K562 (cell line): Measurements from ENCODE around the gene PHETA2. TPM values are rescaled to one million over a fixed set of nuclear protein-coding genes. Genes with fewer than 3 reads are reported as not detected.
"Not testable (repeated sequence)": the region's sequence is repeated elsewhere in the genome, so short reads cannot be mapped to it uniquely, and the experiment has no call there.

Experiments used
- ATAC-seq: fragments of 200-7000 bp; cut with Tn5 transposase; 3 replicates; pipeline ENCODE4 v1.9.1; 2020; ENCODE audit warnings: moderate library complexity
- BruUV-seq: library from RNA; stranded (reverse); fragments of 400-500 nt; replicated peaks from 2 replicates; lab custom pipeline; 2021; lab: Mats Ljungman, UMichigan
- CTCF ChIA-PET: fragments of 300-600 bp; formaldehyde crosslinking; extraction: SDS; loops from one replicate; lab custom pipeline; 2021; ENCODE audit warnings: low intra/inter-chr PET ratio; lab: Yijun Ruan, JAX
- POLR2A ChIA-PET: fragments of 300-600, 350-650 bp; sonication (Branson Sonifier 250); formaldehyde crosslinking; extraction: SDS; loops from one replicate; lab custom pipeline; 2021; ENCODE audit warnings: antibody characterized with exemption, inconsistent platforms; lab: Yijun Ruan, JAX
- DNase-seq, 4 experiments: peaks; one replicate each; pipeline versions ENCODE4 v3.0.0 to v3.0.0-alpha.2; 2011 to 2018; ENCODE audit warnings: low spot score in 3 of 4, mixed read lengths in 3 of 4; ENCODE audit errors: extremely low read depth in 1 of 4
- FAIRE-seq: peaks from 2 replicates; lab custom pipeline; 2011; peaks lifted over from hg19 to GRCh38; lab: Jason Lieb, UNC
- H2AFZ ChIP-seq: 2 replicates; pipeline ENCODE4 v1.6.0; 2011; ENCODE audit warnings: low read depth, low read length, control low read depth, inconsistent platforms
- H3K27ac ChIP-seq: fragments of 200-600 bp; 3 replicates; pipeline ENCODE4 v1.8.0; 2011; ENCODE audit warnings: low read depth, mild to moderate bottlenecking, control low read depth, inconsistent platforms, low read length, moderate library complexity, mixed read lengths; ENCODE audit errors: extremely low read depth
- H3K27me3 ChIP-seq, 2 experiments: fragments of 300-600 bp in 1 of 2; 2 replicates in 1 of 2; 3 replicates in 1 of 2; pipeline versions ENCODE4 v1.6.0 to v1.8.0; 2011; ENCODE audit warnings: inconsistent platforms in 2 of 2, low read length in 2 of 2, mild to moderate bottlenecking in 1 of 2, mixed read lengths in 1 of 2, moderate library complexity in 1 of 2; ENCODE audit not compliant: control insufficient read depth in 2 of 2, insufficient read depth in 2 of 2
- H3K36me3 ChIP-seq: fragments of 300-600 bp; 3 replicates; pipeline ENCODE4 v1.8.0; 2011; ENCODE audit warnings: mild to moderate bottlenecking, low read length, inconsistent platforms; ENCODE audit not compliant: control insufficient read depth, insufficient read depth
- H3K4me1 ChIP-seq, 2 experiments: fragments of 200-600 bp in 1 of 2; replicated peaks in 1 of 2; 2 replicates in 1 of 2; 3 replicates in 1 of 2; pipeline versions ENCODE4 v1.5.1 to v1.8.0; 2011; ENCODE audit warnings: inconsistent platforms in 2 of 2, low read length in 2 of 2, mild to moderate bottlenecking in 1 of 2, mixed read lengths in 1 of 2, moderate library complexity in 1 of 2; ENCODE audit not compliant: control insufficient read depth in 2 of 2, insufficient read depth in 2 of 2
- H3K4me2 ChIP-seq: 2 replicates; pipeline ENCODE4 v1.6.1; 2011; ENCODE audit warnings: low read length, control low read depth, inconsistent platforms, mixed read lengths; ENCODE audit not compliant: insufficient read depth
- H3K4me3 ChIP-seq: fragments of 200-600 bp; sonication (generic), shearing (Covaris generic); 2 replicates; pipeline ENCODE4 v1.5.1; 2016; ENCODE audit warnings: control low read depth, inconsistent platforms
- H3K79me2 ChIP-seq: fragments of 200-600 bp; 3 replicates; pipeline ENCODE4 v1.8.0; 2011; ENCODE audit warnings: low read length, inconsistent platforms; ENCODE audit not compliant: control insufficient read depth, insufficient read depth
- H3K9ac ChIP-seq, 2 experiments: 2 replicates each; pipeline versions ENCODE4 v1.6.0 to v1.6.1; 2011; ENCODE audit warnings: low read depth in 2 of 2, low read length in 2 of 2, control low read depth in 1 of 2, inconsistent platforms in 1 of 2, mild to moderate bottlenecking in 1 of 2, mixed read lengths in 1 of 2; ENCODE audit not compliant: insufficient read depth in 1 of 2
- H3K9me1 ChIP-seq: one replicate; pipeline ENCODE4 v1.6.0; 2011; ENCODE audit warnings: inconsistent platforms, mild to moderate bottlenecking, low read length, moderate library complexity; ENCODE audit not compliant: control insufficient read depth, insufficient read depth
- H3K9me3 ChIP-seq: replicated peaks from 2 replicates; pipeline ENCODE4 v1.5.1; 2011; ENCODE audit warnings: low read depth, low read length, inconsistent platforms; ENCODE audit not compliant: control insufficient read depth, insufficient read depth
- H4K20me1 ChIP-seq: replicated peaks from 2 replicates; pipeline ENCODE4 v1.6.1; 2011; ENCODE audit warnings: low read length, inconsistent platforms, mixed read lengths; ENCODE audit not compliant: control insufficient read depth, insufficient read depth
- CTCF ChIP-seq, 3 experiments: IDR thresholded peaks in 2 of 3; conservative IDR thresholded peaks in 1 of 3; 2 replicates each; pipeline ENCODE4 v1.5.1; 2011 to 2012; ENCODE audit warnings: low read length in 3 of 3, mild to moderate bottlenecking in 3 of 3, control low read depth in 2 of 3, improper control_type of control experiment in 1 of 3, inconsistent platforms in 1 of 3, low read depth in 1 of 3, mixed read lengths in 1 of 3, moderate library complexity in 1 of 3; ENCODE audit not compliant: insufficient read depth in 2 of 3
- RAD21 ChIP-seq, 2 experiments: fragments of 250-450 bp in 1 of 2; fragments of 450-650 bp in 1 of 2; sonication (Bioruptor Pico) in 1 of 2; formaldehyde crosslinking in 1 of 2; IDR thresholded peaks in 1 of 2; conservative IDR thresholded peaks in 1 of 2; 2 replicates each; pipeline versions ENCODE4 v1.4.0 to v1.8.0; 2020 to 2022; ENCODE audit warnings: mild to moderate bottlenecking in 2 of 2, moderate library complexity in 1 of 2
- WGBS: fragments of 100-300 bp; shearing (Covaris generic); methylation state at CpG from one replicate; pipeline ENCODE4 v1.1.6; 2016; ENCODE audit warnings: low coverage, mixed read lengths; ENCODE audit not compliant: insufficient coverage; ENCODE audit errors: missing lambda C conversion rate; 5-methylcytosine and 5-hydroxymethylcytosine counted together
- in situ Hi-C: fragments of 300-500 bp; cut with MboI; formaldehyde crosslinking; loops from 4 replicates; pipeline ENCODE4 v1.15.0; 2018; ENCODE audit warnings: inconsistent platforms, mixed read lengths
- intact Hi-C: fragments of 100-400 bp; cut with micrococcal nuclease; formaldehyde crosslinking; loops from 2 replicates; pipeline ENCODE4 v1.14.2; 2022
- polyA plus RNA-seq, 8 experiments: library from polyadenylated mRNA; depleted of rRNA in 4 of 8; stranded (reverse) in 5 of 8; unstranded in 3 of 8; fragments of >200 nt; fragmentation: Nextera tagmentation in 2 of 8; fragmentation: Illumina TruSeq in 1 of 8; extraction: Ambion mirVana in 2 of 8; extraction: Trizol in 1 of 8; gene quantifications; 2 replicates each; pipeline versions ENCODE4 v1.2.1 to v1.2.3, GENCODE V29; 2011 to 2014; ENCODE audit warnings: inconsistent platforms in 1 of 8, missing spikeins in 1 of 8
- total RNA-seq, 7 experiments: library from RNA; depleted of rRNA in 6 of 7; stranded (reverse); fragments of >200 nt in 6 of 7; fragmentation: Illumina TruSeq in 2 of 7; extraction: Trizol in 2 of 7; gene quantifications; 2 replicates each; pipeline versions ENCODE4 v1.2.1 to v1.2.3, GENCODE V29; 2011 to 2021; ENCODE audit warnings: low replicate concordance in 1 of 7

PHETA2 gene
- total and polyA plus RNA-seq, 9 of the 15 experiments (the other 6 are each of a cell fraction or from before 2014, with no cell fraction given) = 0.07 to 0.22 (median 0.08) TPM; not detected in 5

- TF ChIP-seq RAD21 (CRISPR knock-in tag; conservative IDR thresholded peaks at IDR 0.05 in 1 of 2, IDR thresholded peaks at IDR 0.05 in 1 of 2) (peak in 1 of 2 experiments; percentile 24; a peak in 1 of 4 replicates), CTCF (IDR thresholded peaks at IDR 0.05 in 2 of 3, conservative IDR thresholded peaks at IDR 0.05 in 1 of 3; ENCODE audit: insufficient read depth in 2 of 3, low read depth in 1 of 3, low read length in 3 of 3) (peak; percentile 14 to 46 (median 29); a peak in 3 of 6 replicates)
- H3K4me3 ChIP-seq, H3K79me2 ChIP-seq, H4K20me1 ChIP-seq, H3K9ac ChIP-seq, ATAC-seq, H3K9me1 ChIP-seq, H3K9me3 ChIP-seq, H3K27me3 ChIP-seq, H3K36me3 ChIP-seq, in situ Hi-C loops, H3K27ac ChIP-seq, FAIRE-seq, BruUV-seq, H2AFZ ChIP-seq, H3K4me1 ChIP-seq, POLR2A ChIA-PET, H3K4me2 ChIP-seq: not testable (repeated sequence)
- WGBS = 0% methylated on average over 3 of the region's 4 CpGs
- intact Hi-C loops = loop anchor here (10.0 kb wide), 1 partner anchor 148 kb away; the partner anchor contains the start of gene SEPTIN3
- peak in 1 of 4 experiments; percentile 31 for DNase-seq
- CTCF ChIA-PET = interaction anchor here (0.8 kb wide), 1 partner anchor 51 kb away, joined by 4 read pairs; no protein-coding TSS in a partner anchor
These were observed 38.7 kb downstream of the PHETA2 start for GRCh38 chr22:42112793-42113192.
